GM23338 (cell line): ENCODE data around the gene NCF2. TPM values are rescaled to one million over a fixed set of nuclear protein-coding genes. Genes with fewer than 3 reads are reported as not detected.

Experiments
- ATAC-seq: fragments of 200-7000 bp; cut with Tn5 transposase; 3 replicates; pipeline ENCODE4 v1.9.1; 2020
- DNase-seq: peaks from one replicate; pipeline ENCODE4 v3.0.0-alpha.2; 2015; ENCODE audit warnings: low spot score
- H2AFZ ChIP-seq: fragments of 200-600 bp; sonication (generic); 2 replicates; pipeline ENCODE4 v1.8.0; 2016; ENCODE audit warnings: antibody characterized with exemption, mild to moderate bottlenecking, moderate library complexity
- H3F3A ChIP-seq: fragments of 200-600 bp; sonication (generic); replicated peaks from 2 replicates; pipeline ENCODE4 v1.8.0; 2017; ENCODE audit warnings: antibody characterized with exemption, mixed run types, low read depth
- H3K27ac ChIP-seq: fragments of 200-600 bp; sonication (generic); 2 replicates; pipeline ENCODE4 v1.6.1; 2016; ENCODE audit warnings: low read depth
- H3K27me3 ChIP-seq: fragments of 200-600 bp; sonication (generic); 2 replicates; pipeline ENCODE4 v1.8.0; 2016; ENCODE audit warnings: mild to moderate bottlenecking, mixed run types, moderate library complexity; ENCODE audit not compliant: insufficient read depth
- H3K36me3 ChIP-seq: fragments of 200-600 bp; sonication (generic); 2 replicates; pipeline ENCODE4 v1.8.0; 2016; ENCODE audit warnings: mild to moderate bottlenecking; ENCODE audit not compliant: insufficient read depth
- H3K4me1 ChIP-seq: fragments of 200-600 bp; sonication (generic); 2 replicates; pipeline ENCODE4 v1.8.0; 2016; ENCODE audit warnings: mild to moderate bottlenecking, moderate library complexity; ENCODE audit not compliant: insufficient read depth
- H3K4me2 ChIP-seq: fragments of 200-600 bp; sonication (generic); 2 replicates; pipeline ENCODE4 v1.7.1; 2017; ENCODE audit warnings: mixed run types
- H3K4me3 ChIP-seq: fragments of 200-600 bp; sonication (generic); 2 replicates; pipeline ENCODE4 v1.6.1; 2016; ENCODE audit warnings: mixed run types
- H3K79me2 ChIP-seq: fragments of 200-600 bp; sonication (generic); replicated peaks from 2 replicates; pipeline ENCODE4 v1.8.0; 2017; ENCODE audit warnings: mild to moderate bottlenecking; ENCODE audit not compliant: insufficient read depth
- H3K9me2 ChIP-seq: fragments of 200-600 bp; sonication (generic); 2 replicates; pipeline ENCODE4 v1.8.0; 2017; ENCODE audit not compliant: insufficient read depth
- H4K20me1 ChIP-seq: fragments of 200-600 bp; sonication (generic); replicated peaks from 2 replicates; pipeline ENCODE4 v1.8.0; 2017; ENCODE audit warnings: mild to moderate bottlenecking; ENCODE audit not compliant: insufficient read depth
- H3K27ac Mint-ChIP-seq: 2 replicates; pipeline ENCODE4 v1.8.0; 2020; ENCODE audit warnings: inconsistent platforms, mild to moderate bottlenecking, moderate library complexity, mixed read lengths
- H3K27me3 Mint-ChIP-seq: 3 replicates; pipeline ENCODE4 v1.8.0; 2022; ENCODE audit warnings: low read depth, mild to moderate bottlenecking, moderate library complexity, mixed read lengths, inconsistent platforms; ENCODE audit not compliant: insufficient read depth, poor library complexity
- H3K36me3 Mint-ChIP-seq: 3 replicates; pipeline ENCODE4 v1.8.0; 2021; ENCODE audit warnings: low read depth, mild to moderate bottlenecking, inconsistent platforms, moderate library complexity, mixed read lengths
- H3K4me1 Mint-ChIP-seq: 3 replicates; pipeline ENCODE4 v1.8.0; 2020; ENCODE audit warnings: mild to moderate bottlenecking, inconsistent platforms, mixed read lengths
- H3K4me3 Mint-ChIP-seq: 3 replicates; pipeline ENCODE4 v1.8.0; 2021; ENCODE audit warnings: moderate library complexity, mild to moderate bottlenecking, inconsistent platforms, mixed read lengths
- H3K9me3 Mint-ChIP-seq: 3 replicates; pipeline ENCODE4 v1.8.0; 2020; ENCODE audit warnings: moderate library complexity, mild to moderate bottlenecking, inconsistent platforms, mixed read lengths
- CREB1 ChIP-seq: fragments of 250-450 bp; sonication (Bioruptor Pico); IDR thresholded peaks from 2 replicates; pipeline ENCODE4 v1.5.0; 2020; ENCODE audit warnings: low read depth, mild to moderate bottlenecking, moderate library complexity
- EZH2 ChIP-seq: fragments of 200-600 bp; sonication (generic); IDR thresholded peaks from one replicate; pipeline ENCODE4 v1.8.0; 2017; ENCODE audit warnings: antibody characterized with exemption, mild to moderate bottlenecking, low read depth; ENCODE audit not compliant: unreplicated experiment
- JUNB ChIP-seq: IDR thresholded peaks from one replicate; pipeline ENCODE4 v1.6.1; 2016; ENCODE audit warnings: antibody characterized with exemption; ENCODE audit not compliant: unreplicated experiment
- POLR2AphosphoS5 ChIP-seq: IDR thresholded peaks from 2 replicates; pipeline ENCODE4 v1.6.1; 2016; ENCODE audit warnings: antibody characterized with exemption, low read depth
- STAT1 ChIP-seq: IDR thresholded peaks from one replicate; pipeline ENCODE4 v1.6.1; 2016; ENCODE audit warnings: antibody characterized with exemption; ENCODE audit not compliant: unreplicated experiment
- ZNF114 ChIP-seq: fragments of 250-450 bp; sonication (Bioruptor Pico); IDR thresholded peaks from 2 replicates; pipeline ENCODE4 v1.5.0; 2020; ENCODE audit warnings: mild to moderate bottlenecking, moderate library complexity
- ZNF331 ChIP-seq: fragments of 250-450 bp; sonication (Bioruptor Pico); IDR thresholded peaks from 2 replicates; pipeline ENCODE4 v1.5.0; 2020; ENCODE audit warnings: low read depth, mild to moderate bottlenecking, moderate library complexity
- polyA plus RNA-seq: library from polyadenylated mRNA; unstranded; fragments of >200 nt; fragmentation: Nextera tagmentation; extraction: Ambion mirVana; gene quantifications from 2 replicates; pipeline ENCODE4 v1.2.1, GENCODE V29; 2016
- total RNA-seq: library from RNA; depleted of rRNA; stranded (reverse); fragments of >200 nt; shearing (Covaris generic); gene quantifications from 2 replicates; pipeline ENCODE4 v1.2.3, GENCODE V29; 2014
- TF ChIP-seq, protein P1 (sequence below): fragments of 250-450 bp; sonication (Bioruptor Pico); IDR thresholded peaks from 2 replicates; pipeline ENCODE4 v1.5.0; 2020; ENCODE audit warnings: mild to moderate bottlenecking, moderate library complexity
- TF ChIP-seq, protein P2 (sequence below): IDR thresholded peaks from one replicate; pipeline ENCODE4 v1.6.1; 2018; ENCODE audit warnings: antibody characterized with exemption; ENCODE audit not compliant: unreplicated experiment
- TF ChIP-seq, protein P3 (sequence below), 2 experiments: fragments of 200-600 bp in 1 of 2; sonication (generic) in 1 of 2; conservative IDR thresholded peaks; 2 replicates each; pipeline versions ENCODE4 v1.5.1 to v1.6.1; 2016 to 2017; ENCODE audit warnings: antibody characterized with exemption in 2 of 2, low read depth in 2 of 2, mild to moderate bottlenecking in 2 of 2, moderate library complexity in 1 of 2

Gene NCF2
- total and polyA plus RNA-seq, 2 experiments from 2014 or later: not detected

DNA sequence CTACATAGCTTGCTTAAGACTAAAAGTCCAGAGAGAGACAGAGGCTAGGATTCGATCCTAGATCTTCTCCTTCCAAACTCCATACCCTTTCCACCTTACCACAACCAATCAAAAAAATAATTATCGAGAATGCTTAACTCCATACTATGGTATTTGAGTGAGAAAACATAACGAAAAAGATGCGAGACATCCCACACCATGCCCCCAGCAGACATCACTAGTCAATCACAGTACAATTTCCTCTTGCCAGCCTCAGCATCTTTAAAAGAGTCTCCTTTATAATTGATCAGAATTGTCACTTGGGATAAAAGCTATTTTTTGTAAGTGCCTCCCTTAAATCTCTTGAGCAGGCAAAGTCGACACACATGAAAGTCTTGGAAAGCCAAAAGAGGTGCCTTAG lies 875 bp downstream of the NCF2 start:
- Histone ChIP-seq H3K4me2 (no peak overlapping the region), H3K27ac (no peak overlapping the region), H3K27me3 (no peaks in the 10 kb centered on the region), H3F3A (no peaks in the 10 kb centered on the region), H3K79me2 (no peaks in the 10 kb centered on the region), H4K20me1 (no peaks in the 10 kb centered on the region), H2AFZ (no peak overlapping the region; the same call in 1 of the 2 replicates), H3K4me1 (peaks cover 23% of the 10 kb centered on the region), H3K36me3 (no peaks in the 10 kb centered on the region), H3K9me2 (no peaks in the 10 kb centered on the region), H3K4me3 (no peak overlapping the region)
- Mint-ChIP-seq H3K27me3 (peaks cover 3% of the 10 kb centered on the region), H3K36me3 (no peaks in the 10 kb centered on the region), H3K27ac (no peak overlapping the region), H3K9me3 (no peaks in the 10 kb centered on the region; the same call in 2 of the 3 replicates), H3K4me1 (peaks cover 26% of the 10 kb centered on the region), H3K4me3 (no peak overlapping the region)
- no peak for DNase-seq
- TF ChIP-seq JUNB (no peak), CREB1 (CRISPR knock-in tag) (no peak), POLR2AphosphoS5 (no peak), EZH2 (no peak), ZNF331 (CRISPR knock-in tag) (no peak), ZNF114 (CRISPR knock-in tag) (no peak), STAT1 (no peak)
- TF ChIP-seq, protein P1, sequence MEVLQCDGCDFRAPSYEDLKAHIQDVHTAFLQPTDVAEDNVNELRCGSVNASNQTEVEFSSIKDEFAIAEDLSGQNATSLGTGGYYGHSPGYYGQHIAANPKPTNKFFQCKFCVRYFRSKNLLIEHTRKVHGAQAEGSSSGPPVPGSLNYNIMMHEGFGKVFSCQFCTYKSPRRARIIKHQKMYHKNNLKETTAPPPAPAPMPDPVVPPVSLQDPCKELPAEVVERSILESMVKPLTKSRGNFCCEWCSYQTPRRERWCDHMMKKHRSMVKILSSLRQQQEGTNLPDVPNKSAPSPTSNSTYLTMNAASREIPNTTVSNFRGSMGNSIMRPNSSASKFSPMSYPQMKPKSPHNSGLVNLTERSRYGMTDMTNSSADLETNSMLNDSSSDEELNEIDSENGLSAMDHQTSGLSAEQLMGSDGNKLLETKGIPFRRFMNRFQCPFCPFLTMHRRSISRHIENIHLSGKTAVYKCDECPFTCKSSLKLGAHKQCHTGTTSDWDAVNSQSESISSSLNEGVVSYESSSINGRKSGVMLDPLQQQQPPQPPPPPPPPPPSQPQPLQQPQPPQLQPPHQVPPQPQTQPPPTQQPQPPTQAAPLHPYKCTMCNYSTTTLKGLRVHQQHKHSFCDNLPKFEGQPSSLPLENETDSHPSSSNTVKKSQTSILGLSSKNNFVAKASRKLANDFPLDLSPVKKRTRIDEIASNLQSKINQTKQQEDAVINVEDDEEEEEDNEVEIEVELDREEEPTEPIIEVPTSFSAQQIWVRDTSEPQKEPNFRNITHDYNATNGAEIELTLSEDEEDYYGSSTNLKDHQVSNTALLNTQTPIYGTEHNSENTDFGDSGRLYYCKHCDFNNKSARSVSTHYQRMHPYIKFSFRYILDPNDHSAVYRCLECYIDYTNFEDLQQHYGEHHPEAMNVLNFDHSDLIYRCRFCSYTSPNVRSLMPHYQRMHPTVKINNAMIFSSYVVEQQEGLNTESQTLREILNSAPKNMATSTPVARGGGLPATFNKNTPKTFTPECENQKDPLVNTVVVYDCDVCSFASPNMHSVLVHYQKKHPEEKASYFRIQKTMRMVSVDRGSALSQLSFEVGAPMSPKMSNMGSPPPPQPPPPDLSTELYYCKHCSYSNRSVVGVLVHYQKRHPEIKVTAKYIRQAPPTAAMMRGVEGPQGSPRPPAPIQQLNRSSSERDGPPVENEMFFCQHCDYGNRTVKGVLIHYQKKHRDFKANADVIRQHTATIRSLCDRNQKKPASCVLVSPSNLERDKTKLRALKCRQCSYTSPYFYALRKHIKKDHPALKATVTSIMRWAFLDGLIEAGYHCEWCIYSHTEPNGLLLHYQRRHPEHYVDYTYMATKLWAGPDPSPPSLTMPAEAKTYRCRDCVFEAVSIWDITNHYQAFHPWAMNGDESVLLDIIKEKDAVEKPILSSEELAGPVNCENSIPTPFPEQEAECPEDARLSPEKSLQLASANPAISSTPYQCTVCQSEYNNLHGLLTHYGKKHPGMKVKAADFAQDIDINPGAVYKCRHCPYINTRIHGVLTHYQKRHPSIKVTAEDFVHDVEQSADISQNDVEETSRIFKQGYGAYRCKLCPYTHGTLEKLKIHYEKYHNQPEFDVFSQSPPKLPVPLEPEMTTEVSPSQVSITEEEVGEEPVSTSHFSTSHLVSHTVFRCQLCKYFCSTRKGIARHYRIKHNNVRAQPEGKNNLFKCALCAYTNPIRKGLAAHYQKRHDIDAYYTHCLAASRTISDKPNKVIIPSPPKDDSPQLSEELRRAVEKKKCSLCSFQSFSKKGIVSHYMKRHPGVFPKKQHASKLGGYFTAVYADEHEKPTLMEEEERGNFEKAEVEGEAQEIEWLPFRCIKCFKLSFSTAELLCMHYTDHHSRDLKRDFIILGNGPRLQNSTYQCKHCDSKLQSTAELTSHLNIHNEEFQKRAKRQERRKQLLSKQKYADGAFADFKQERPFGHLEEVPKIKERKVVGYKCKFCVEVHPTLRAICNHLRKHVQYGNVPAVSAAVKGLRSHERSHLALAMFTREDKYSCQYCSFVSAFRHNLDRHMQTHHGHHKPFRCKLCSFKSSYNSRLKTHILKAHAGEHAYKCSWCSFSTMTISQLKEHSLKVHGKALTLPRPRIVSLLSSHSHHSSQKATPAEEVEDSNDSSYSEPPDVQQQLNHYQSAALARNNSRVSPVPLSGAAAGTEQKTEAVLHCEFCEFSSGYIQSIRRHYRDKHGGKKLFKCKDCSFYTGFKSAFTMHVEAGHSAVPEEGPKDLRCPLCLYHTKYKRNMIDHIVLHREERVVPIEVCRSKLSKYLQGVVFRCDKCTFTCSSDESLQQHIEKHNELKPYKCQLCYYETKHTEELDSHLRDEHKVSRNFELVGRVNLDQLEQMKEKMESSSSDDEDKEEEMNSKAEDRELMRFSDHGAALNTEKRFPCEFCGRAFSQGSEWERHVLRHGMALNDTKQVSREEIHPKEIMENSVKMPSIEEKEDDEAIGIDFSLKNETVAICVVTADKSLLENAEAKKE (CRISPR knock-in tag): no peak
- TF ChIP-seq, protein P2, sequence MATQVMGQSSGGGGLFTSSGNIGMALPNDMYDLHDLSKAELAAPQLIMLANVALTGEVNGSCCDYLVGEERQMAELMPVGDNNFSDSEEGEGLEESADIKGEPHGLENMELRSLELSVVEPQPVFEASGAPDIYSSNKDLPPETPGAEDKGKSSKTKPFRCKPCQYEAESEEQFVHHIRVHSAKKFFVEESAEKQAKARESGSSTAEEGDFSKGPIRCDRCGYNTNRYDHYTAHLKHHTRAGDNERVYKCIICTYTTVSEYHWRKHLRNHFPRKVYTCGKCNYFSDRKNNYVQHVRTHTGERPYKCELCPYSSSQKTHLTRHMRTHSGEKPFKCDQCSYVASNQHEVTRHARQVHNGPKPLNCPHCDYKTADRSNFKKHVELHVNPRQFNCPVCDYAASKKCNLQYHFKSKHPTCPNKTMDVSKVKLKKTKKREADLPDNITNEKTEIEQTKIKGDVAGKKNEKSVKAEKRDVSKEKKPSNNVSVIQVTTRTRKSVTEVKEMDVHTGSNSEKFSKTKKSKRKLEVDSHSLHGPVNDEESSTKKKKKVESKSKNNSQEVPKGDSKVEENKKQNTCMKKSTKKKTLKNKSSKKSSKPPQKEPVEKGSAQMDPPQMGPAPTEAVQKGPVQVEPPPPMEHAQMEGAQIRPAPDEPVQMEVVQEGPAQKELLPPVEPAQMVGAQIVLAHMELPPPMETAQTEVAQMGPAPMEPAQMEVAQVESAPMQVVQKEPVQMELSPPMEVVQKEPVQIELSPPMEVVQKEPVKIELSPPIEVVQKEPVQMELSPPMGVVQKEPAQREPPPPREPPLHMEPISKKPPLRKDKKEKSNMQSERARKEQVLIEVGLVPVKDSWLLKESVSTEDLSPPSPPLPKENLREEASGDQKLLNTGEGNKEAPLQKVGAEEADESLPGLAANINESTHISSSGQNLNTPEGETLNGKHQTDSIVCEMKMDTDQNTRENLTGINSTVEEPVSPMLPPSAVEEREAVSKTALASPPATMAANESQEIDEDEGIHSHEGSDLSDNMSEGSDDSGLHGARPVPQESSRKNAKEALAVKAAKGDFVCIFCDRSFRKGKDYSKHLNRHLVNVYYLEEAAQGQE: no peak
- TF ChIP-seq, protein P3, sequence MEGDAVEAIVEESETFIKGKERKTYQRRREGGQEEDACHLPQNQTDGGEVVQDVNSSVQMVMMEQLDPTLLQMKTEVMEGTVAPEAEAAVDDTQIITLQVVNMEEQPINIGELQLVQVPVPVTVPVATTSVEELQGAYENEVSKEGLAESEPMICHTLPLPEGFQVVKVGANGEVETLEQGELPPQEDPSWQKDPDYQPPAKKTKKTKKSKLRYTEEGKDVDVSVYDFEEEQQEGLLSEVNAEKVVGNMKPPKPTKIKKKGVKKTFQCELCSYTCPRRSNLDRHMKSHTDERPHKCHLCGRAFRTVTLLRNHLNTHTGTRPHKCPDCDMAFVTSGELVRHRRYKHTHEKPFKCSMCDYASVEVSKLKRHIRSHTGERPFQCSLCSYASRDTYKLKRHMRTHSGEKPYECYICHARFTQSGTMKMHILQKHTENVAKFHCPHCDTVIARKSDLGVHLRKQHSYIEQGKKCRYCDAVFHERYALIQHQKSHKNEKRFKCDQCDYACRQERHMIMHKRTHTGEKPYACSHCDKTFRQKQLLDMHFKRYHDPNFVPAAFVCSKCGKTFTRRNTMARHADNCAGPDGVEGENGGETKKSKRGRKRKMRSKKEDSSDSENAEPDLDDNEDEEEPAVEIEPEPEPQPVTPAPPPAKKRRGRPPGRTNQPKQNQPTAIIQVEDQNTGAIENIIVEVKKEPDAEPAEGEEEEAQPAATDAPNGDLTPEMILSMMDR (conservative IDR thresholded peaks at IDR 0.05; ENCODE audit: low read depth in 2 of 2): no peak
- ATAC-seq: no peak
